ENCODE measurements around the gene PRIM2.

GRCh38 chr6:57279013-57279412 lies 38.4 kb upstream of the PRIM2 start:
- TF ChIP-seq CHD2 (IDR thresholded peaks at IDR 0.05; ENCODE audit: low read length) (no peak), ASH2L (IDR thresholded peaks at IDR 0.05; ENCODE audit: low read length) (no peak), POLR2AphosphoS5 (IDR thresholded peaks at IDR 0.05; ENCODE audit: low read depth, low read length) (no peak), EZH2 (IDR thresholded peaks at IDR 0.05; ENCODE audit: low read depth, low read length, severe bottlenecking) (no peak), POLR2A (IDR thresholded peaks at IDR 0.05; ENCODE audit: control extremely low read depth in 1 of 2, low read depth in 2 of 2, low read length in 2 of 2) (no peak)

Measured in H1 (cell line).